Measurements from ENCODE around the gene GLCE.

Gene GLCE

DNA sequence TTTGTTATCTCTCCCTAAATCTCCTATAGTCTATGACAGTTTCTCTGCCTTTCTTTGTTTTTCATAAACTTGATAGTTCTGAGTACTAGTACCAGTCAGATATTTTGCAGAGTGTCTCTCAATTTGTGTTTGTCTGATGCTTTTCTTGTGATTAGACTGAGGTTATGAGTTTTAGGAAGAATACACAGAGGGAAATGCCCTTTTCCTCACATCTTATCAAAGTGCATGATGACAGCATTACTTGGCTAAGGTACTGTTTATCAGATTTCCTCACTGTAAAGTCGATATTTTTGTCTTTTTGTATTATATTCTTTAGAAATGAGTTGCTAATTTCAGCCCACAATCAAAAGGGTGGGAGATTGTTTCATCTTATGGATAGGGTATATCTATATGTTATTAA lies 45.6 kb downstream of the GLCE start:
- DNase-seq (ENCODE audit: low read depth in 2 of 2), result no peak

DNA sequence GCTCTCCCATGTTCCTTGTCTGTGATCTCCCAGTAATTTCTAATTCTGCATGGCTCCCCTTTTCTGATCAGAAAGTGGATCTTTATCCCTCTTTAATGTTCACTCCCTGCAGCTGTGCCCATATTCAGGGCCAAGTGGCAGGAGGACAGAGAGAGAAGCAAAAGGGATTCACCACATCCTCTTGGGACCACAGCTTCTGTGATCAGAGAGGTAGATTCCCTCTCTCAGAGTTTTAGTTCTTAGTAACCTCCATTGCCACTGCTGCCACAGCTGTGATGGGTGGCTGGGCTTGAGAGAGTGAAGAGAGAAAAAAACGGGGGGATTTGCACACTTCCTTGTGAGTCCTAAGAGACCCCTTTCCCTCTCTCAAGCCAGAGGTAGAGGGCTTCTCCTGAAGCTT lies 49.2 kb downstream of the GLCE start:
- DNase-seq (ENCODE audit: low read depth in 2 of 2), result no peak

DNA sequence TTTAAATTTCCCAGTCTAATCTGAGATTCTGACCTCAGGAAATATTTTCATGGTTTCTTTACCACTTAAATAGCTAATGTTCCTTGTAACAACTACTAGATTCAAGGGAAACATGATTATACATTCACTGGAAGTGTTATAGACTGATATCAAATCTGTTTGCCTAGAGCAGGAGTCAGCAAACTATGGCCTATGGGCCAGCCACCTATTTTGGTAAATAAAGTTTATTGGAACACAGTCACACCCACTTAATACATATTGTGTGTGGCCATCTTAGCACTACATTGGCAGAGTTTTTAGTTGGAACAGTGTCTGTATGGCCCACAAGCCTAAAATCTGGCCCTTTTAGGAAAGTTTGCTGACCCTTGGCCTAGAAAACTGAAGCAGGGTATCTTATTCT lies 50.1 kb downstream of the GLCE start:
- no peak for DNase-seq (ENCODE audit: low read depth in 2 of 2)

DNA sequence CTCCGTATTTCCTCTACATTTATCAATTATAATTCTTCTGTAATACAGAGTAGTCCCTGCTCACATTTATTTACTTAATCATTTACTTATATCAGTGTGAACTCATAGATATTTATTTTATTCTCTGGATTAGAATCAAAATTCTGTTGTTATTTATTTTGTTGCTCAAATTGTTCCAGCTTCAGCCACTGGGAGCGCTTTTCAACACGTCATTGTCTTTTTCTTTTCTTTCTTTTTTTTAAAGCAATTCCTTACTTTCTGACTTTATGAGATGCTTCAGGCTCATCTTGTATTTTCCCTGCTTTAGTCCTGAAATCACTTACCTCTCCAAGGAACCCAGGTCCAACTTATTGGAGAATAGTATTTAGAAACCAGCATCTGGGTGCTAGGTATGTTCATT lies 53.4 kb downstream of the GLCE start:
- no peak for DNase-seq (ENCODE audit: low read depth in 2 of 2)

DNA sequence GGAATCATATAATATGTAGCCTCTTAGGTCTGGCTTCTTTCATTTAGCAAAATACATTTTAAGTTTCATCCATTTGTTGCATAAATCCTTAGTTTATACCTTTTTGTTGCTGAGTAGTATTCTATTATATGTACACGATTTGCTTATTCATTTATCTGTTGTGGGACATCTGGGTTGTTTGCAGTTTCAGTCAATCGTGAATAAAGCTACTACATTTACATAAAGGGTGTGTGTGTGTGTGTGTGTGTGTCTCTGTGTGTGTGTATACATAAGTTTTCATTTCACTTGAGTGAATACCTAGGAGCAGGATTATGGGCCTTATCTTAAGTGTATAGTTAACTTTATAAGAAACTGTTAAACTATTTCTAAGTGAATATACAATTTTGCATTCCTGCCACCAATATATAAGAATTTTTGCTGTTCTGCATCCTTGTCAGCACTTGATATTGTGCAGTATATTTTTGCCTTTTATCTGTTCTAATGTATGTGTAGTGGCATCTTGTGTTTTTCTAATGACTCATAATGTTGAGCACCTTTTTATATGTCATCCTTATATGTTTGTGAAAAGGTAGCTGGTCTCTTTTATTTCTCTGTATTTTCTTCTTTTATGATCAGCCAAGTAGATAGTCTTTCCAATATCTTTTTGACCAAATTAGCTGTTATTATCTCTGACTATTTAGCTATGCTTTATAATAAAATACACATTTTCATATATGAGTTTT lies 55.0 kb downstream of the GLCE start:
- no peak for DNase-seq (ENCODE audit: low read depth in 2 of 2)

DNA sequence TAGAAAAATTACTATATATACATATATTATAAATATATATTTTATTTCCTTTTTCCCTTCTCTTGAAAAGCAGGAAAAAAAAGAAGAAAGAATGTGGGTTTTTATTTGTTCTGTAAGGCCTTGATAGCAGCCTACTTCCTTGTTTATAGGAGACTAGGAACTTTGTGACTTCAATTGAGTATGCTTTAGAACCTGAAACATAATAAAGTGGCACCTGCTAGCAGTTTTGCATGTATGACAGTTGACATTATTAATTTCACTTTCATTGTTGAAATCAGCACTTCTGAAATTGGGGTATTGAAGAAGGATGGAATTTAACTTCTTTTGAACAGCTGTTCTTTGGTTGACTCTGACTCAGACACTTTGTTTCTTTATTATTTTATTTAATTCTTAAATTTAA lies 56.9 kb downstream of the GLCE start:
- DNase-seq (ENCODE audit: low read depth in 2 of 2), result no peak

DNA sequence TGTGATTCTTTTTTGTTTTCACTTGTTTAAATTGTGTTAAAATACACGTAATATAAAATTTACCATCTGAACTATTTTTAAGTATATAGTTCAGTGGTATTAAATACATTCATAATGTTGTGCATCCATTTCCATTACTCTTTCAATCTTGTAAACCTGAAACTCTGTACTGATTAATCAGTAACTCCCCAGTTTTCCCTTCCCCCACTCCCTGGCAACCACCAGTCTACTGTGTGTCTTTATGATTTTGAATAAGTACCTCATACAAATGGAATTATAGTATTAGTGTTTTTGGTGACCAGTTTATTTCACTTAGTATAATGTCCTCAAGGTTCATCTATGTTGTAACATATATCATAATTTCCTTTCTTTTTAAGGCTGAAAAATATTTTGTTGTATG lies 59.3 kb downstream of the GLCE start:
- no peak for DNase-seq (ENCODE audit: low read depth in 2 of 2)

DNA sequence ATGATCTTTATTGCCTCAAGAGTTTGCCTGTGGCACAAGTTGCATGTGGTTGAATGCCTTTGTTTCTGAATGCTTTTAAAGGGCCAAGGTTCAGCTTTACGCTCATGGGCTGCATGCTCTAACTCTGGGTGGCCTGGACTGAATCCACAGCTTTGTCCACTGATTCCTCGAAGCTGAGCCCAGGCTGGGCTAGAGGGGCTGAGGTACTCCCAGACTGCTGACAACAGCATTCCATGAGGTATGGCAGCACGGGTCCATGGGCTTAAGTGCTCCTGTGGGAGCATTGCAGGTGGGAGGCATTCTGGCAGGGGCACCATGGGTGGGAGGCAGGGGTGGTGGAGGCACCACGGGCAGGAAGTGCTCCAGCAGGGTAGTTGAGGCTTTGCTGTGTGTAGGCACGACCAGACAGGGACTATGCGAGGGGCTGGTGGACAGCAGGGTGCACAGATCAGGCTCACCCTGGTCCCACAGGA lies 61.6 kb downstream of the GLCE start:
- DNase-seq (ENCODE audit: low read depth in 2 of 2), result no peak

DNA sequence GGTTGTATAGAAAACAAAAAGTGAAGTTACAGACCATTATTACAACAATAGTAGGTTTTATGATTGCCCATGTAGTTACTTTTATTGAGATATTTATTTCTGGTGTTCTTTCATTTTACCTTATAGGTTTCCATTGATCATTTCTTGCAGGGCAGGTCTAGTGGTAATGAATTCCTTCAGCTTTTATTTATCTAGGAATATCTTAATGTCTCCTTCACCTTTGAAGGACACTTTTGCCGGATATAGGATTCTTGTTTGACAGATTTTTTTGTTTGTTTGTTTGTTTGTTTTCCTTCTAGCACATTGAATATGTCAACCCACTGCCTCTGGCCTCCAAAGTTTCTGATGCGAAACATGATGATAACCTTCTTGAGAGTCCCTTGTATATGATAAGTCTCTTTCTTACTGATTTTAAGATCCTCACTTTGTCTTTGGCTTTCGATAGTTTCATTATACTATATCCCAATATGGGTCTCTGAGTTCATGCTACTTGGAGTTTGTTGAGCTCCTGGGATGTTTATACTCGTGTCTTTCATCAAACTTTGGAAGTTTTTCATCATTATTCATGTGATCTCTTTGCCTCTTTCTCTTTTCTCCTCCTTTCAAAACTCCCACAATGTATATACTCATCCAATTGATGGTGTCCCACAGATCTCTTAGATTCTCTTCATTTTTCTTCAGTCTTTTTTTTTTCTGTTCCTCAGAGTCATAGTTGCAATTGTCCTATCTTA lies 62.8 kb downstream of the GLCE start:
- no peak for DNase-seq (ENCODE audit: low read depth in 2 of 2)

DNA sequence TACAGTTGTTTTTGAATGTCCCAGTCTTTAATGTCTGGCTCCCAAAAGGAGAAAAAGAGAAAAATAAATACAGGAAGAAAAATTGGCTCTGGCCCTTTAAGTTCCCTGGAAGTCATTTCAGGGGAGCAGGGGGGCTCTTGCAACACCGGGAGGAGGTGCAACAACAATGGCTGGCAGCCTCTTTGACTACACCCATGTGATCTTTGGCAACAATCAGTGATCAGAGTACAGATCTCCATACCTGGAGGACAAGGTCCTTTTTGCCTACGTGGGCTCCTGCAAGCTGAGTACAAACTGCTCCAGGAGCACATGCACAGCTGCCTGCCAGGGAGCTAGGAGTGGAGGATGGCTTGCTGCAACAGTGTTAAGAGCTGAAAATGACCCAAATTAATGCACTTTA lies 63.9 kb downstream of the GLCE start:
- no peak for DNase-seq (ENCODE audit: low read depth in 2 of 2)

DNA sequence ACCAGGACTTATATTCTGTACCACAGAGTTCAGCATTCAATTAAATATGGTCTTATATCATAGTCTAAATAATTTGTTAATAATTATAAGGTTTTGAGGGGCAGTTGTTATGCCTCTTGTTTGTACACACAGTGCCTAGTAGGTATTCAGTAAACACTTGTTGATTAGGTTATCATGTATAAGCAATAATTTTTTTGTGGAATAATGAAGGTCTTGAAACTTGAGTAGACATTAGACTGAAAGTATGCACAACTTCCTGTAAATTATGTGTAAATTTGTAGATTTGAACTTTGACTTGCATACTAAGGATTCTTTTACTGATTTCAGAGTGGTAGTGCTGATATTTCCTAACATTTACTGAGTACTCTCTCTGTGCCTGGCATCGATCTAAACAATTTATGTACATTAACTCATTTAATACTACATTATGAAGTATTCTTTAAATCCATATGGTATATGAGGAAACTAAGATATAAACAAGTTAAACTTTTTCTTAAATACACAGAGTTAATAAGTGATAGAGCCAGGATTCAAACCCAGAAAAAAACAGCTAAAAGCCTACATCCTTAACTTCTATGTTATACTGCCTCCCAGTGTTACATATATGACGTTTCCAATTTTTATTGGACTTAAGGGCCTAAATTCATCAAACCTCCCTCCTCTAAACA lies 65.1 kb downstream of the GLCE start:
- no peak for DNase-seq (ENCODE audit: low read depth in 2 of 2)

DNA sequence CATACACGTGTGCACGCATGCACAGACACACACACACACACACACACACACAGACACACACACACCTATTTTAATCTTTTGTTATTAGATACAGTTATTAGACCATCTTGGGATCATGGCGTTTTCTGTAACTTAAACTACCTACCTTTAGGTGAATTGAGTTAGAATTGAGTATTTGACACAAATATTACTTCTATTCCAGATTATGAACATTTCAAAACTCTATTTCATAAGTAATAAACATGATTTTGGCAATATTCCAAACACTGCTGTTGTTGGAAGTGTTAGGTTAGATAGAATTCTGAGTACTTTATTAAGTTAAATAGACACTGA lies 65.6 kb downstream of the GLCE start:
- no peak for DNase-seq (ENCODE audit: low read depth in 2 of 2)

DNA sequence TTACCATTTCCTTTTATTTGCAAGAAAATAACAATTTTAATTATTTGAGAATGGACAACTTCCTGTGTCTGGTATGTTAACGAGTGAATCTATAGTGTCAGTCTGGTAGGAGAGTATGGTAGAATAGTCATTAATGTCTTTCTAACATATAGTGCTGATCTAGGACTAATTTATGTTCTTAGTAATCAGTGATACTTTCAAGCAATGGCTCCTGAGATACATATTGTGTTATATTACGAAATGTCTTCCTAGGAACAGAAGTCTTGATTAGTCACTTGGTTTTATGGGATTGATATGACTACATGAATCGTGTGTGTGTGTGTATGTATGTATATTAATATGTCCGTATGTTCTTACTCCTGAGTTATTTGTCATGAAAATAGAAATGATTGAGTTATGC lies 71.7 kb downstream of the GLCE start:
- DNase-seq (ENCODE audit: low read depth in 2 of 2), result no peak

DNA sequence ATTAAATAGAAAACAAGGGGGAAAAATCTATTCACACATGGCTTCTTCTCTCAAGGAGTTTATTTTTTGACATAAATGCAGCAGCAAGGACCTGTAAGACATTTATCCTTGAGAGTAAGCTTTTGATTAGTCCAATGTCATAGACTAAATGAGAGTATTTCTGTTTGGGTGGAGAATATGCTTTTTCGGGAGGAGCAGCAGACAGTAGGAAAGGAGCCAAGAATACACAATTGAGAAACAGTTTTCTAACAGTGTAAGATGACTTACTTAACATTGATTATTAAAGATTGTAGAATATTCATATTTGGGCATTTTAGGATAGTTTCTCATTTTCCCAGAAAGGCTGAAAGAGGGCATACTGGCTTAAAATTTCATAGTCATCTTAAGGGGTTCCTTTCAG lies 72.3 kb downstream of the GLCE start:
- DNase-seq (ENCODE audit: low read depth in 2 of 2), result no peak

DNA sequence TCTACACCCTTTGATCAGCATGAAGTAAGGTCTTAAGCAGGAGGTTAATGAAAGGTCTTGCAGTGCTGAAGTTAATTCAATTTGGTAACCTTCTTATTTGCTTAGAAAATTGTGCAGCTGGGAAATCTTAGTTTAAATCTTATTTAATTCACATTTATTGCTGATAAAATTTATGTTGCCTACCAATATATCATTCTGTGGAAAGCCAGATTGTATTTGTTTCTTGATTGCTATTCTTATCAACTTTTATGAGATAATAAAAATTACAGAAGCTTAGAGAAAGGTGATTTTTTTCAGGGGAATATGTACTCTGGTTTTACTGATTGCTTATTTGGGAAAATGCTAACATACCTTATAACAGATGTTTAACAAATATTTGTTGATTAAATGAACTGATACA lies 74.2 kb downstream of the GLCE start:
- no peak for DNase-seq (ENCODE audit: low read depth in 2 of 2)

DNA sequence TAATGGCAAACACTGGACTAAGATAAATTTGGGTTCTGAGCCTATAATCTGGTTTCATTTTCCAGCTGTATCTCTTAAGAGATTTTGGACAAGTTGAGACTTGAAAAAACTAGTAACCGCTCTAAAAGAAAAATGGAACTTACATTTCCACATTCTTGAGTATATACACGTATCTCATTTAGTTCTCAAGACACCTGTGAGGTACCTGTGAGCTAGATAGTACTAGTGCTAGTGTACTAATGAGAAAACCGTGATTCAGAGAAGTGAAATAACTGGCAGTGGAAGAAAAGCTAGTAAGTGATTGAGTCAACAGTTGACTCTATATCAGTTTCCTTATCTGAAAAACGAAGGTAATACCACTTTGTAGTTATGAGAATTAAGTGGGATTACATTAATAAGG lies 76.1 kb downstream of the GLCE start:
- DNase-seq (ENCODE audit: low read depth in 2 of 2), result no peak

DNA sequence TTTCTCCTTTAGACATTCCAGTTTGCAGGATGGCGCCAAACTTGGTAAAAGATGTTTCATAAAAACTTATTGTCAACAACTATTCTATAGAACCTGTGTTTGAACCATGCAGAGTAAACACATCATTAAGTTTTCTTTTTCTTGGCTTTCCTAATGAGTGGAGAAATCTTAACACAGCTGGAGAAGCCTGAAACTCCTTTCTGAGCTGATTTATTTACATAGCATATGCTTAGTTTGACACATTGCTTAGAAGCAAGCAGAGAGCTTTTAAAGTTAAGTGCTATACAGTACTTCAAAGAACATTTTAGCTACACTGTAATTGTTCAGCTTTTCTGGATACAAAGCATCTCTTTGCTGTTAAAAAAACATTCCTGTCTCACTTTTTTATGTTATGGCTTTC lies 77.3 kb downstream of the GLCE start:
- DNase-seq (ENCODE audit: low read depth in 2 of 2), result no peak

DNA sequence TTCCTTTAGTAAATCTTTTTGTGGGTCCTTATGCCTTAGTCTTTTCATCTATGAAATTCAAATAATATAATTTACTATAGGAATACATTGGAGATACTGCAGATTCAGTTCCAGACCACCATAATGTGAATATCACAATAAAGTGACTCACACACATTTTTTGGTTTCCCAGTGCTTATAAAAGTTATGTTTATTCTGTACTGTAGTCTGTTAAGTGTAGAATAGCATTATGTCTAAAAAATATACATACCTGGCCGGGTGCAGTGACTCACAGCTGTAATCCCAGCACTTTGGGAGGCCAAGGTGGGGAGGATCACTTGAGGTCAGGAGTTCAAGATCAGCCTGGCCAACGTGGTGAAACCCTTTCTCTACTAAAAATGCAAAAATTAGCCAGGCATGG lies 84.4 kb downstream of the GLCE start:
- DNase-seq (ENCODE audit: low read depth in 2 of 2), result no peak

DNA sequence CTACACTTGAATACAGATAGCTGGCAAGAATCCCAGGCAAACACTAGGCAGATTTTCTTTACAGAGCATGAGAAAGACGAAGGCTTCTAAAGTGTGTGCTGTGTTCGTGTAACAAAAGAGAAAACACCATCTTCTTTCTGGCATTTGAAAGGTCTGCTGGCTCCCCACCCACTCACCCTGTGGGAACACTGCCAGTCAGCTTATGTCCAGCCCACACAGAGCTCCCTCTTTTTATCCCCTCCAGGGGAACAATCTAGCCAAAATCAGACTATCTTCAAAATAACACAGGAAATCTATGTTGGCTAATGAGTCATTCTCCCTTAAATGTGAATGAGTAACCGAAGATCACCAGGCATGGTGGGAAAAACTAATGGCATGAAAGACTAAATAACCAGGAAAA lies 92.7 kb downstream of the GLCE start:
- no peak for DNase-seq (ENCODE audit: low read depth in 2 of 2)

DNA sequence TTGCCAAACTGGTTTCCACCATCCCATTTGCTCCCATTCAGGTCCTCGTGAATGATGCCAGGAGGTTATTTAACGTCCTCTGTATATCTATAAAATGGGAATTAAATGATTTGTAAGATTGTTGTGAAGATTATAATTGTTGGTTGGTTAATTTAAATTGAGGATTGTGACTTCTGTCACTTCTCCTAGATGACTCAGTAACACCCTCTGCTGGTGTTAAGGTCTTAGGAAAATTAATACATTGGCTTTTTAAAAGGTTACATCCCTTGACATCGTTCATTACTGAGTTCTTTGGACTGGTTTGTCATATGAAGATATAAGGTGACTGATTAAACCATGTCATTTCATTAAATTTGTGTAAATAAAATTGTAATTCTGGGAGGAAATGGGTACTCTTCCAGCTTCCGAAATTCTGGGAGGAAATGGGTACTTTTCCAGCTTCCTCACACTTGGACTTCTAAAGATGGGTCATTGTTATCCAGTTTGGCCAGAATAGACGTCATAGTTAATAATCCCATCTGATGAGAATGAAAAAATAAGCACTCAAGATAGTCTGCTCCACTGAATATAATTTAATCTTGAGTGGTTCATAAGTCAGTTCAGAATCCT lies 105.0 kb downstream of the GLCE start:
- no peak for DNase-seq (ENCODE audit: low read depth in 2 of 2)

DNA sequence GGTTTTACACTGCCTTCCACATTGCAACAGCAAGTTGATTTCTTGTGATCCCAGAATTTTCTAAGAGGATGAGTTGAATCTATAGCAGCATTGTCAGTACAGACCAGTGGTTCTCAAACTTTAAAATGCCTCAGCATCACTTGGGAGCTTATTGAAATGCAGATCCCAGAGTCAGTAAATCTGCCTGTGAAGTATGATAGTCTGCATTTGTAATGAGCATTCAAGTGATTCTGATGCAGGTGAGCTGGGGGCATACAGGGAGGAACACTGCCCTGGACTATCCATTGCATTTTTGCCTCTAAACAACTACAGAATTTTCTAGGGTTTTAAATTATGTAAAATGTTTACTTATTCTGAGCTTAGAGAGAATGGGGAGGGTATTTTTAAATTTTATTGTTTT lies 110.8 kb downstream of the GLCE start:
- no peak for DNase-seq (ENCODE audit: low read depth in 2 of 2)

DNA sequence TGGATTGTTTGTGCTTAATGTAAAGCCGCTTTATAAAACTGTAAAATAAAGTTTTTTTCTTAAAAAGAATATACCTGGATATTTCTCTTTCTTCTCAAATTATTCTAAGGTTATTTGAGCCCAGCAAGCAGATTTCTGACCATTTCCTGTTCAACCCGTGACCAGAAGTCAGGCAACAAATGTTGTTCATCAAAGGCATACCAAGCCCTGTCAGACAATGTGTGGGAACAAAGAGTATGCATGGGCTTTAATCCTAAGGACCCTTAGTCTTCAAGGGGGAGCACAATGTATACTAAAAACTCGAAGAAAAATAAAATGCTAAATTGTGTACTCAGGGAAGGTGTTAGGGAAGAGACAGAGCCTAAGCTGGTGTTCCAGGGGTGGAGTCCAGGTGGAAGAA lies 111.7 kb downstream of the GLCE start:
- no peak for DNase-seq (ENCODE audit: low read depth in 2 of 2)

DNA sequence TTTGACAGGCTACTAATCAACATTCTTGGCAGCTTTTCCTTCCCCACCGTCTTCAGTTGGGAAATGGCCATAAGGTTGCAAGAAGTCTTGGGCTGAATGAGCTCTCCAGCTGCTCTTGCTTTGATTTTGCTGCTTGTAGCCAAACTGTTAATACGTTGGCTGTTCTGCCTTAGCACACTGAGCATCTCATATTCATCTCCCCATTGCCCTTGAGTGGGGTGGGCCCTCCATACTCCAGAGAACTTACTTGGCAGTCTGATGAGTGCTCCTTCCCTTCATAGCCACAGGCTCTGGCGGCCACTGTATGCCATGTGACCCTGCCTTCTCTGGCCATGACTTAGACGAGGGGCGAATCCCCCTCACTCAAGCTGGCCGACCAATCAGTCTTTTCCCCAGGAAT lies 112.5 kb downstream of the GLCE start:
- no peak for DNase-seq (ENCODE audit: low read depth in 2 of 2)

Measured in stimulated activated CD4-positive, alpha-beta T cell treated with anti-CD3 and anti-CD28 coated beads, Interleukin-1b, Interleukin-23, amount 100 ng/mL, for 4 hours (primary cell).